Activated CD8-positive, alpha-beta T cell treated with anti-CD3 and anti-CD28 coated beads, Interleukin-2, amount 10 ng/mL, durations not matched to agents 7 days and 5 days (primary cell): ENCODE results near the gene EMP1. TPM values are rescaled to one million over a fixed set of nuclear protein-coding genes. Genes with fewer than 3 reads are reported as not detected.

Experiments used
- ATAC-seq: fragments of 150-1000 bp; cut with Tn5 transposase; one replicate; pipeline ENCODE4 v1.10.0; 2021; ENCODE audit warnings: moderate library complexity
- CTCF ChIA-PET: fragments of 350-600 bp; sonication (Branson Sonifier 250); formaldehyde crosslinking; loops from one replicate; lab custom pipeline; 2021; ENCODE audit warnings: antibody characterized with exemption; lab: Charles Lee
- POLR2A ChIA-PET: fragments of 350-600 bp; sonication (Branson Sonifier 250); formaldehyde crosslinking; loops from one replicate; lab custom pipeline; 2021; ENCODE audit warnings: antibody characterized with exemption; lab: Charles Lee
- DNase-seq: peaks from one replicate; pipeline ENCODE4 v3.0.0-alpha.2; 2020
- H3K27ac Mint-ChIP-seq: one replicate; pipeline ENCODE4 v1.8.0; 2021; ENCODE audit warnings: mild to moderate bottlenecking, mixed read lengths
- H3K27me3 Mint-ChIP-seq: one replicate; pipeline ENCODE4 v1.8.0; 2021; ENCODE audit warnings: low read depth, mixed read lengths
- H3K36me3 Mint-ChIP-seq: one replicate; pipeline ENCODE4 v1.8.0; 2021; ENCODE audit warnings: low read depth, mixed read lengths
- H3K4me1 Mint-ChIP-seq: one replicate; pipeline ENCODE4 v1.8.0; 2021; ENCODE audit warnings: low read depth, mixed read lengths
- H3K4me3 Mint-ChIP-seq: one replicate; pipeline ENCODE4 v1.8.0; 2021; ENCODE audit warnings: mild to moderate bottlenecking, mixed read lengths
- H3K9me3 Mint-ChIP-seq: one replicate; pipeline ENCODE4 v1.8.0; 2022; ENCODE audit warnings: mixed read lengths; ENCODE audit not compliant: insufficient read depth
- total RNA-seq, 2 experiments: library from RNA; stranded (reverse); gene quantifications; one replicate each; pipeline ENCODE4 v1.2.3, GENCODE V29; 2021

The EMP1 gene
- total RNA-seq, 2 experiments from 2014 or later, result 4.4 to 7.6 TPM

GRCh38 chr12:13211191-13211858 lies 14.8 kb downstream of the EMP1 start:
- H3K4me1 Mint-ChIP-seq, result peaks cover 52% of the 10 kb centered on the region
- ChIA-PET CTCF (interaction anchor here (0.7 to 9.7 kb wide), 48 partner anchors 9 to 424 kb away, joined by 3 to 204 read pairs (median 6); partner anchors contain the start of genes DDX47, EMP1, FAM234B and GSG1), POLR2A (interaction anchor here (0.8 to 1.5 kb wide), 2 partner anchors 111 to 295 kb away, joined by 5 to 9 read pairs; no protein-coding TSS in a partner anchor)
- no peaks in the 10 kb centered on the region for H3K27me3 Mint-ChIP-seq
- ATAC-seq, result no peak
- H3K27ac Mint-ChIP-seq, result peak overlapping the region; percentile 65
- H3K36me3 Mint-ChIP-seq, result no peaks in the 10 kb centered on the region
- DNase-seq, result no peak
- no peak overlapping the region for H3K4me3 Mint-ChIP-seq
- H3K9me3 Mint-ChIP-seq, result no peaks in the 10 kb centered on the region

GRCh38 chr12:13211859-13212664 lies 15.5 kb downstream of the EMP1 start:
- Mint-ChIP-seq H3K36me3 (no peaks in the 10 kb centered on the region), H3K9me3 (no peaks in the 10 kb centered on the region), H3K4me1 (peaks cover 44% of the 10 kb centered on the region), H3K4me3 (no peak overlapping the region), H3K27ac (peak overlapping the region; percentile 65), H3K27me3 (no peaks in the 10 kb centered on the region)
- ATAC-seq (peak; percentile 62), DNase-seq (peak; percentile 84)
- POLR2A ChIA-PET, result interaction anchor here (0.8 to 1.5 kb wide), 2 partner anchors 112 to 295 kb away, joined by 5 to 9 read pairs; no protein-coding TSS in a partner anchor
- CTCF ChIA-PET, result interaction anchor here (0.6 to 9.7 kb wide), 64 partner anchors 10 to 453 kb away, joined by 3 to 204 read pairs (median 5); partner anchors contain the start of genes DDX47, EMP1, FAM234B and GSG1

DNA sequence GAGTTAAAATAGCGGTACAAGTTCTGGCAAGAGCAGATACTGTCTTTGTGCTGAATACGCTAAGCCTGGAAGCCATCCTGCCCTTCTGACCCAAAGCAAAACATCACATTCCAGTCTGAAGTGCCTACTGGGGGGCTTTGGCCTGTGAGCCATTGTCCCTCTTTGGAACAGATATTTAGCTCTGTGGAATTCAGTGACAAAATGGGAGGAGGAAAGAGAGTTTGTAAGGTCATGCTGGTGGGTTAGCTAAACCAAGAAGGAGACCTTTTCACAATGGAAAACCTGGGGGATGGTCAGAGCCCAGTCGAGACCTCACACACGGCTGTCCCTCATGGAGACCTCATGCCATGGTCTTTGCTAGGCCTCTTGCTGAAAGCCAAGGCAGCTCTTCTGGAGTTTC lies 18.5 kb downstream of the EMP1 start:
- Mint-ChIP-seq H3K4me1 (peaks cover 30% of the 10 kb centered on the region), H3K27me3 (peaks cover 10% of the 10 kb centered on the region), H3K4me3 (no peak overlapping the region), H3K36me3 (no peaks in the 10 kb centered on the region), H3K27ac (no peak overlapping the region), H3K9me3 (no peaks in the 10 kb centered on the region)
- CTCF ChIA-PET, result interaction anchor here (0.8 to 4.7 kb wide), 4 partner anchors 16 to 299 kb away, joined by 3 to 36 read pairs (median 8); partner anchors contain the start of gene FAM234B
- ATAC-seq (no peak), DNase-seq (no peak)
- POLR2A ChIA-PET, result no interaction called here

DNA sequence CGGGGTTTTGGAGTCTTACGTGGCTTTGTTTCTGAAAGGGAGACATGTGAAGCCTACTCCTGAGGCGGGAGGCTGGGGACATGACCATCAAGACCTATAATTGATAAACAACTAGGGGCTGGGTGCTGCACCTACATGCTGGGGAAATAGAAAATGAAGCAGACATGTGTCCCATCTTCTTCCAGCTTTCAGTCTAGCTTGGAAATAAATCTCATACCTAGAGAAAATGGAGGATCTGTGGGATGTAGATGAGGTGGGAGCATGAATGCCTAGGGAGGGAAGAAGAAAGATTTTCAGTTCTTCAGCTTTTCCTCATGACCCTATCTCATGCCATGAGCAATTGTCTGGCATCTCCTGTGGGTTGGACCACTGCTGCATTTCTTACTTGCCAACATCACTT lies 22.1 kb downstream of the EMP1 start:
- no peak for DNase-seq
- Mint-ChIP-seq H3K4me1 (peaks cover 5% of the 10 kb centered on the region), H3K36me3 (no peaks in the 10 kb centered on the region), H3K27ac (no peak overlapping the region), H3K4me3 (no peak overlapping the region), H3K9me3 (no peaks in the 10 kb centered on the region), H3K27me3 (peaks cover 17% of the 10 kb centered on the region)
- CTCF ChIA-PET, result interaction anchor here (1.2 to 3.0 kb wide), 3 partner anchors 37 to 302 kb away, joined by 3 to 9 read pairs (median 8); no protein-coding TSS in a partner anchor
- POLR2A ChIA-PET, result no interaction called here
- ATAC-seq, result no peak

GRCh38 chr12:13219320-13219719 lies 22.8 kb downstream of the EMP1 start:
- DNase-seq (no peak), ATAC-seq (no peak)
- peaks cover 22% of the 10 kb centered on the region for H3K27me3 Mint-ChIP-seq
- ChIA-PET POLR2A (no interaction called here), CTCF (interaction anchor here (1.2 to 3.0 kb wide), 3 partner anchors 36 to 303 kb away, joined by 3 to 9 read pairs (median 8); no protein-coding TSS in a partner anchor)
- H3K4me1 Mint-ChIP-seq, result no peaks in the 10 kb centered on the region
- no peaks in the 10 kb centered on the region for H3K36me3 Mint-ChIP-seq
- H3K9me3 Mint-ChIP-seq, result no peaks in the 10 kb centered on the region
- H3K27ac Mint-ChIP-seq, result no peak overlapping the region
- no peak overlapping the region for H3K4me3 Mint-ChIP-seq

DNA sequence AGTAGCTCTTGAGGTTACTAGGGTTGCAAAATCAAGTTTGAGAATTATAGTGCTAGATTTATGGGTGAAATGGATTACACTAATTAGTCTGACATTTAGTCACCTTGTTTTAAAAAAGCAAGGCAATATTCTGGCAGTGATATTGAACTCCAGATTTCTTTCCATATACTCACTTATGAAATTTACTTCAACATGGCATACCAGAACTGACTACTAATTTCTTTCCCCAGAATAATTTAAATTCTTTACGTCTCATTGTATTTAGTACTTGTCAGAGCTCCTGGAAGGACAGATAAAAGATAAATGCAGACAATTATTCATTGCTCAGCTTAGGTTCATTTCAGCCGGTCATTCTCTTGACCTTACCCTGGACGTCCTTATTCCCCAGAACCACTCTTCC lies 24.3 kb downstream of the EMP1 start:
- Mint-ChIP-seq H3K4me3 (no peak overlapping the region), H3K27me3 (peaks cover 30% of the 10 kb centered on the region), H3K36me3 (no peaks in the 10 kb centered on the region), H3K4me1 (no peaks in the 10 kb centered on the region), H3K27ac (no peak overlapping the region), H3K9me3 (no peaks in the 10 kb centered on the region)
- DNase-seq (no peak), ATAC-seq (no peak)
- ChIA-PET POLR2A (no interaction called here), CTCF (interaction anchor here (1.1 kb wide), 1 partner anchor 35 kb away, joined by 4 read pairs; no protein-coding TSS in a partner anchor)

- Mint-ChIP-seq H3K9me3 (no peaks in the 10 kb centered on the region), H3K27ac (no peak overlapping the region), H3K27me3 (peaks cover 38% of the 10 kb centered on the region), H3K36me3 (no peaks in the 10 kb centered on the region), H3K4me1 (no peaks in the 10 kb centered on the region), H3K4me3 (no peak overlapping the region)
- ChIA-PET POLR2A (no interaction called here), CTCF (interaction anchor here (0.8 to 3.7 kb wide), 2 partner anchors 9 to 34 kb away, joined by 3 to 34 read pairs; no protein-coding TSS in a partner anchor)
- no peak for ATAC-seq
- no peak for DNase-seq
Measured at GRCh38 chr12:13222076-13222475, 25.6 kb downstream of the EMP1 start.

DNA sequence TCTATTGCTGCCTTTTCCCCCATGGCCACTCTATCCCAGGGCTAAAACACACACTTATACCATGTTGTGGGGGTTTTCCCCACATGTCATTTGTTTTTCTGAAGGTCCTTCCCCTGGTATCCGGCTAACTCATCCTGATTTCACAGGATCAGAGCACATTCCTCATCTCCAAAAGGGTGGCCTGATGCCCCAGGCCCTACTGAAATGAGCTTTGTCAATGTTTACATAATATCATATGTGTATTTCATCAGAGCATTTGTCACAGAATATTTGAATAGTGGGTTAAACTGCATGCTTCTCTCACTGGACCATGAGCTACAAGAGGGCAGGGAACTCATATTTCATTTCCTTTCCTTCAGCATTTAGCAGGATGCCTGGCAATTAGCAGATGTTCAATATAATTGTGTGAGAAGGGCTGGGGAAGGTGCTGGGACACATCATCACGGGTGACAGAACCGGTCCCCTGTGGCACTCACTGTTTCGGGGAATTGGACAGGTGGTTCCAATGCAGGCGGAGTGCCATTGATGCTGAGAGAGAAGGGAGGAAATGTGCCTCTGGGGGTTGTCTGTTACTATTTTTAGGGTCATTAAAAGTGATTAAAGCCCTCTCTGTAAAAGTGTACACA lies 26.8 kb downstream of the EMP1 start:
- H3K4me3 Mint-ChIP-seq, result no peak overlapping the region
- peaks cover 44% of the 10 kb centered on the region for H3K27me3 Mint-ChIP-seq
- ChIA-PET POLR2A (no interaction called here), CTCF (interaction anchor here (2.0 to 3.7 kb wide), 2 partner anchors 11 to 33 kb away, joined by 7 to 34 read pairs; no protein-coding TSS in a partner anchor)
- no peaks in the 10 kb centered on the region for H3K36me3 Mint-ChIP-seq
- H3K4me1 Mint-ChIP-seq, result no peaks in the 10 kb centered on the region
- no peak overlapping the region for H3K27ac Mint-ChIP-seq
- H3K9me3 Mint-ChIP-seq, result no peaks in the 10 kb centered on the region
- ATAC-seq (no peak), DNase-seq (no peak)

DNA sequence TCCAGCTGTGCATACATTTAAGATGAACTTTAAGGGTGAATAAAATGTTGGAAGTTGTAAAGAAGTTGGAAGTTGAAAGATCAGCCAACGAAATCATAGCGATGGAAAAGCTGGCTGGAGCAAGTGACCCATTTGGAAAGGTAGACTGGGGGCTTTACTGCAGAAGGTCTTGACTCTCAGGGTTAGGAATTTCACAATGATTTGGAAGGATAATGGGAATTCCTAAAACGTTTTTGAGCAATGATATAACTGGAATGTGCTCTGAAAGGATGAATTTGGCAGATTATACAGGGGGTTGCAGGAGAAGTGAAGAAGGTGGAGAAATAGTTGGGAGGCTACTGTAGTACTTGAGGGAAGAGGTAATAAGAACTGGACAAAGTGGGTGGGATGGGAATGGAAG lies 27.4 kb downstream of the EMP1 start:
- no peaks in the 10 kb centered on the region for H3K36me3 Mint-ChIP-seq
- DNase-seq (no peak), ATAC-seq (no peak)
- no peak overlapping the region for H3K4me3 Mint-ChIP-seq
- peaks cover 42% of the 10 kb centered on the region for H3K27me3 Mint-ChIP-seq
- ChIA-PET POLR2A (interaction anchor here (1.1 kb wide), 1 partner anchor 10 kb away, joined by 3 read pairs; no protein-coding TSS in a partner anchor), CTCF (interaction anchor here (1.5 to 3.7 kb wide), 3 partner anchors 11 to 33 kb away, joined by 4 to 34 read pairs (median 7); no protein-coding TSS in a partner anchor)
- H3K4me1 Mint-ChIP-seq, result no peaks in the 10 kb centered on the region
- H3K27ac Mint-ChIP-seq, result no peak overlapping the region
- no peaks in the 10 kb centered on the region for H3K9me3 Mint-ChIP-seq

GRCh38 chr12:13227191-13227590 lies 30.7 kb downstream of the EMP1 start:
- no peaks in the 10 kb centered on the region for H3K36me3 Mint-ChIP-seq
- H3K27me3 Mint-ChIP-seq, result peaks cover 39% of the 10 kb centered on the region
- ChIA-PET CTCF (interaction anchor here (1.6 to 2.2 kb wide), 3 partner anchors 15 to 31 kb away, joined by 3 to 8 read pairs (median 5); partner anchors contain the start of gene EMP1), POLR2A (no interaction called here)
- no peak for DNase-seq
- H3K4me1 Mint-ChIP-seq, result no peaks in the 10 kb centered on the region
- ATAC-seq, result no peak
- no peaks in the 10 kb centered on the region for H3K9me3 Mint-ChIP-seq
- no peak overlapping the region for H3K27ac Mint-ChIP-seq
- H3K4me3 Mint-ChIP-seq, result no peak overlapping the region

DNA sequence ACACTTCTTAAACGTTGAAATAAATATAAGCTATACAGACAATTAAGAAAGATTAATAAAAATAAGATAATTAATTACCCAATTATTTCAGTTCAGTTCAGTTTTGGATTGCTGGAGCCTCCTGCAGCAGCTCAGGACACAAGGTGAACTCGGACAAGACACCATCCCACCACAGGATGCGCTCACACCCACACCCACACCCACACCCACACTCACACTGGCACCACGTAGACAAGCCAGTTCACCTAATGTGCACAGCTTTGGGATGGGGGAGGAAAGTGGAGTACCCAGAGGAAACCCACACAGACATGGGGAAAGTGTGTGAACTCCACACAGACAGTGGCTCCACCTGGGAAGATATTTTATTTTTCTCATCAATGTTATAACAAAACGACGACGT lies 32.1 kb downstream of the EMP1 start:
- H3K36me3 Mint-ChIP-seq, result no peaks in the 10 kb centered on the region
- no peaks in the 10 kb centered on the region for H3K9me3 Mint-ChIP-seq
- no peak for DNase-seq
- H3K27me3 Mint-ChIP-seq, result peaks cover 31% of the 10 kb centered on the region
- no peak for ATAC-seq
- no peaks in the 10 kb centered on the region for H3K4me1 Mint-ChIP-seq
- ChIA-PET POLR2A (no interaction called here), CTCF (no interaction called here)
- H3K27ac Mint-ChIP-seq, result no peak overlapping the region
- no peak overlapping the region for H3K4me3 Mint-ChIP-seq
